Endothelial cell of umbilical vein (primary cell): Measurements from ENCODE around the gene GFI1B. TPM values are rescaled to one million over a fixed set of nuclear protein-coding genes. Genes with fewer than 3 reads are reported as not detected.

Experiments
- BruUV-seq: library from RNA; stranded (reverse); fragments of 400-500 nt; replicated peaks from 2 replicates; lab custom pipeline; 2021; lab: Mats Ljungman, UMichigan
- CTCF ChIA-PET: fragments of 300-600, 350-600 bp; sonication (Branson Sonifier 250); formaldehyde crosslinking; loops from one replicate; lab custom pipeline; 2021; ENCODE audit warnings: antibody characterized with exemption, inconsistent platforms; lab: Charles Lee
- POLR2A ChIA-PET: fragments of 300-600, 350-600 bp; sonication (Branson Sonifier 250); formaldehyde crosslinking; loops from one replicate; lab custom pipeline; 2021; ENCODE audit warnings: antibody characterized with exemption, inconsistent platforms; lab: Charles Lee
- DNase-seq: peaks from one replicate; pipeline ENCODE4 v3.0.0-alpha.2; 2011; ENCODE audit warnings: low read depth, low spot score
- FAIRE-seq: peaks from 2 replicates; lab custom pipeline; 2011; peaks lifted over from hg19 to GRCh38; lab: Jason Lieb, UNC
- H2AFZ ChIP-seq: 2 replicates; pipeline ENCODE4 v1.6.0; 2012; ENCODE audit warnings: low read depth, low read length, control low read depth, inconsistent platforms
- H3K27ac ChIP-seq: 2 replicates; pipeline ENCODE4 v1.5.1; 2011; ENCODE audit warnings: low read depth, mild to moderate bottlenecking, control low read depth, low read length, moderate library complexity; ENCODE audit not compliant: insufficient read depth
- H3K27me3 ChIP-seq, 2 experiments: 2 replicates each; pipeline versions ENCODE4 v1.6.0 to v1.6.1; 2011; ENCODE audit warnings: low read length in 2 of 2, mixed read lengths in 1 of 2; ENCODE audit not compliant: control insufficient read depth in 2 of 2, insufficient read depth in 2 of 2
- H3K36me3 ChIP-seq, 2 experiments: 2 replicates in 1 of 2; 3 replicates in 1 of 2; pipeline ENCODE4 v1.5.1; 2011; ENCODE audit warnings: low read length in 2 of 2, mild to moderate bottlenecking in 1 of 2, moderate library complexity in 1 of 2; ENCODE audit not compliant: control insufficient read depth in 2 of 2, insufficient read depth in 2 of 2; ENCODE audit errors: extremely low read depth in 1 of 2
- H3K4me1 ChIP-seq: 3 replicates; pipeline ENCODE4 v1.5.1; 2011; ENCODE audit warnings: mild to moderate bottlenecking, low read length; ENCODE audit not compliant: control insufficient read depth, insufficient read depth; ENCODE audit errors: extremely low read depth
- H3K4me2 ChIP-seq: 2 replicates; pipeline ENCODE4 v1.6.1; 2011; ENCODE audit warnings: low read length, control low read depth, mixed read lengths; ENCODE audit not compliant: insufficient read depth
- H3K4me3 ChIP-seq, 3 experiments: fragments of 200-600 bp in 1 of 3; sonication (generic), shearing (Covaris generic) in 1 of 3; replicated peaks in 1 of 3; 2 replicates each; pipeline ENCODE4 v1.5.1; 2011 to 2016; ENCODE audit warnings: control low read depth in 3 of 3, low read length in 3 of 3, mild to moderate bottlenecking in 2 of 3, inconsistent platforms in 1 of 3, low read depth in 1 of 3, moderate library complexity in 1 of 3; ENCODE audit not compliant: insufficient read depth in 1 of 3
- H3K79me2 ChIP-seq: 2 replicates; pipeline ENCODE4 v1.6.0; 2012; ENCODE audit warnings: low read length, inconsistent platforms; ENCODE audit not compliant: control insufficient read depth, insufficient read depth
- H3K9ac ChIP-seq: replicated peaks from 2 replicates; pipeline ENCODE3; 2011; ENCODE audit warnings: low read length, control low read depth; ENCODE audit not compliant: insufficient read depth; ENCODE audit errors: extremely low read depth
- H3K9me1 ChIP-seq: replicated peaks from 3 replicates; pipeline ENCODE4 v1.6.0; 2011; ENCODE audit warnings: mild to moderate bottlenecking, low read length; ENCODE audit not compliant: control insufficient read depth, insufficient read depth; ENCODE audit errors: extremely low read depth
- H3K9me3 ChIP-seq: replicated peaks from 2 replicates; pipeline ENCODE4 v1.5.1; 2012; ENCODE audit warnings: low read length, inconsistent platforms; ENCODE audit not compliant: control insufficient read depth, insufficient read depth
- H4K20me1 ChIP-seq: replicated peaks from 2 replicates; pipeline ENCODE3; 2011; ENCODE audit warnings: mild to moderate bottlenecking, low read length; ENCODE audit not compliant: control insufficient read depth, insufficient read depth; ENCODE audit errors: extremely low read depth
- CTCF ChIP-seq, 2 donors: IDR thresholded peaks; 1 replicate in 1 of 2; 2 replicates in 1 of 2; pipeline ENCODE4 v1.5.1; 2011; ENCODE audit warnings: low read length in 2 of 2, mild to moderate bottlenecking in 2 of 2, moderate library complexity in 2 of 2, control low read depth in 1 of 2, inconsistent platforms in 1 of 2, low read depth in 1 of 2; ENCODE audit not compliant: insufficient read depth in 1 of 2; ENCODE audit errors: extremely low read depth in 1 of 2
- EZH2 ChIP-seq: IDR thresholded peaks from 2 replicates; pipeline ENCODE4 v1.6.1; 2012; ENCODE audit warnings: borderline replicate concordance, low read depth, mild to moderate bottlenecking, moderate library complexity, low read length, inconsistent platforms; ENCODE audit not compliant: severe bottlenecking
- FOS ChIP-seq: IDR thresholded peaks from 2 replicates; pipeline ENCODE4 v1.6.1; 2011; ENCODE audit warnings: mild to moderate bottlenecking, low read length, moderate library complexity, borderline replicate concordance; ENCODE audit not compliant: insufficient read depth
- GATA2 ChIP-seq: IDR thresholded peaks from 2 replicates; pipeline ENCODE4 v1.7.0; 2011; ENCODE audit warnings: low read depth, mild to moderate bottlenecking, moderate library complexity, mixed read lengths, low read length; ENCODE audit not compliant: insufficient read length, insufficient read depth
- JUN ChIP-seq: IDR thresholded peaks from 2 replicates; pipeline ENCODE4 v1.6.1; 2011; ENCODE audit warnings: borderline replicate concordance, low read depth; ENCODE audit not compliant: insufficient read length, insufficient read depth
- MYC ChIP-seq: IDR thresholded peaks from one replicate; pipeline ENCODE4 v1.6.1; 2011; ENCODE audit warnings: mild to moderate bottlenecking, low read depth, low read length
- POLR2A ChIP-seq: IDR thresholded peaks from 2 replicates; pipeline ENCODE4 v1.6.1; 2012; ENCODE audit warnings: low read depth, mild to moderate bottlenecking, control low read depth, low read length
- POLR2AphosphoS5 ChIP-seq: IDR thresholded peaks from 2 replicates; pipeline ENCODE4 v1.6.1; 2012; ENCODE audit warnings: low read depth, mild to moderate bottlenecking, control low read depth, low read length, moderate library complexity; ENCODE audit not compliant: insufficient read depth
- dilution Hi-C: fragments of 300-500 bp; cut with MboI; formaldehyde crosslinking; loops from one replicate; pipeline ENCODE4 v1.15.0; 2019; ENCODE audit warnings: low sequenced_read_pairs; ENCODE audit not compliant: extremely low pct_ligation_motif_present
- intact Hi-C: fragments of 100-400 bp; cut with micrococcal nuclease; formaldehyde crosslinking; loops from one replicate; pipeline ENCODE4 v1.10.0; 2022
- polyA plus RNA-seq, 4 experiments: library from polyadenylated mRNA; depleted of rRNA in 3 of 4; stranded (reverse) in 3 of 4; unstranded in 1 of 4; fragments of >200 nt; gene quantifications; 2 replicates each; pipeline versions ENCODE4 v1.2.1 to v1.2.3, GENCODE V29; 2011 to 2012; ENCODE audit warnings: missing spikeins in 1 of 4
- total RNA-seq: library from RNA; stranded (reverse); gene quantifications from 2 replicates; pipeline ENCODE4 v1.2.3, GENCODE V29; 2021
- TF ChIP-seq, protein P1 (sequence below): IDR thresholded peaks from 2 replicates; pipeline ENCODE4 v1.6.1; 2011; ENCODE audit not compliant: insufficient read depth, insufficient read length

Gene GFI1B
- total and polyA plus RNA-seq, 2 donors (not counting 3 experiments of a cell fraction or from before 2014, with no cell fraction given): 0.04 TPM; not detected in 1

- Histone ChIP-seq H3K9me3 (no peaks in the 10 kb centered on the region), H3K4me1 (peaks cover 6% of the 10 kb centered on the region), H3K9ac (no peak overlapping the region), H3K36me3 (no peaks in the 10 kb centered on the region), H3K4me2 (no peak overlapping the region), H2AFZ (no peak overlapping the region), H3K4me3 (no peak overlapping the region), H3K27me3 (no peaks in the 10 kb centered on the region), H3K9me1 (no peaks in the 10 kb centered on the region), H4K20me1 (no peaks in the 10 kb centered on the region), H3K79me2 (peaks cover 13% of the 10 kb centered on the region), H3K27ac (no peak overlapping the region)
- no peak for TF ChIP-seq FOS
- TF ChIP-seq CTCF (IDR thresholded peaks at IDR 0.05; ENCODE audit: extremely low read depth in 1 of 2, insufficient read depth in 1 of 2, low read depth in 1 of 2, low read length in 2 of 2): no peak
- TF ChIP-seq EZH2: no peak
- no peak for TF ChIP-seq MYC
- no peak for TF ChIP-seq POLR2AphosphoS5
- TF ChIP-seq, protein P1, sequence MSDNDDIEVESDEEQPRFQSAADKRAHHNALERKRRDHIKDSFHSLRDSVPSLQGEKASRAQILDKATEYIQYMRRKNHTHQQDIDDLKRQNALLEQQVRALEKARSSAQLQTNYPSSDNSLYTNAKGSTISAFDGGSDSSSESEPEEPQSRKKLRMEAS: no peak
- TF ChIP-seq POLR2A: no peak
- no peak for TF ChIP-seq JUN
- TF ChIP-seq GATA2: no peak
- dilution Hi-C loops: no loop called here
- FAIRE-seq (no peak), DNase-seq (no peak)
- CTCF ChIA-PET: interaction anchor here (0.6 to 2.6 kb wide), 3 partner anchors 14 to 211 kb away, joined by 3 to 8 read pairs (median 4); no protein-coding TSS in a partner anchor
- intact Hi-C loops: no loop called here
- POLR2A ChIA-PET: no interaction called here
- BruUV-seq: no TSS peak
Observed at GRCh38 chr9:133027134-133027533, 48.6 kb downstream of the GFI1B start.
